T follicular helper cell (primary cell): Measurements from ENCODE around the gene RBM26.

Experiments
- DNase-seq: peaks from one replicate; pipeline ENCODE4 v3.0.0-alpha.2; 2020; ENCODE audit warnings: low read depth

RBM26 gene

GRCh38 chr13:79423801-79424642 lies 18.0 kb upstream of the RBM26 start:
- no peak for DNase-seq

DNA sequence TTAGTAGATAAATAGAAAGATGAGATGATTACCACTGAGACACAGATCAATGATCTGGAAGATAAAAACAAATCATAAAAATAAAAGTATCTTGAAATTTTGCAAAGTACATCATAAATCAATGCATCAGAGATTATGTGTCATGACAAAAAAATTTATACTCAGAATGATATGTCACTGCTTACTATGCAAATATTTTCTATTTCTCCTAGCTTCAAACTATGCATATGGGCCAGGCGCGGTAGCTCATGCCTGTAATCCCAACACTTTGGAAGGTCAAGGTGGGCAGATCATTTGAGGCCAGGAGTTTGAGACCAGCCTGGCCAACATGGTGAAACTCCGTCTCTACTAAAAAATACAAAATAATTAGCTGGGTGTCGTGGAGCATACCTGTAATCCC lies 17.3 kb upstream of the RBM26 start:
- DNase-seq, result no peak

DNA sequence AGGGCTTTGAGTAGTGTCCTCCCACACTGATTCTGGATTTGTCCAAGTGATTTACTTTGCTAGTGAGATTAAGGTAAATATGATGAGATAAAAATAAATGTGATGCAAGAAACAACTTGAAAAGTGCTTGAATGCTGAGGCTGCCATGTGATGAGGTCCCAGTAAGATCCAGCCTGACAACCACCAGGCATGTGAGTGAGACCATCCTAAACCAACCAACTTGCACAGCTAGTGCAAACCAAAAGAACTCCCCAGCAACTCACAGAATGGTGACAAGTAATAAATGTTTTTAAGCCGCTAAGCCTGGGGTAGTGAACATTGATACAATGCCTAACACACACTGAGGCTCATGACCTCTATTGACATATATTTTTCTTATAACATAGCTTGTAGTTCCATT lies 13.3 kb upstream of the RBM26 start:
- no peak for DNase-seq

GRCh38 chr13:79417741-79418140 lies 11.7 kb upstream of the RBM26 start:
- no peak for DNase-seq

DNA sequence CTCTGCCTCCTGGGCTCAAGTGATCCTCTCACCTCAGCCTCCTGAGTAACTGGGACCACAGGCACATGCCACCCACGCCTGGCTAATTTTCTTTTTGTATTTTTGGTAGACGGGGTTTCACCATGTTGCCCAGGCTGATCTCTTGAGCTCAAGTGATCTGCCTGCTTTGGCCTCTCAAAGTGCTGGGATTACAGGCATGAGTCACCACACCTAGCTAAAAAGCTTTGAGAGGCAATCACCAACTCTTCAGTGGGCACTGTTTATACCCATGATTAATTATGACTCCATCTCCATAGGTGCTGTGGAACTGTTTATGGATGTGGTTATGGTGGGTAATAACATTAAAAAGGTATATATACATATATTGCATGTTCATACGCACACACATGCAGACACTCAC lies 7.5 kb upstream of the RBM26 start:
- DNase-seq, result no peak

DNA sequence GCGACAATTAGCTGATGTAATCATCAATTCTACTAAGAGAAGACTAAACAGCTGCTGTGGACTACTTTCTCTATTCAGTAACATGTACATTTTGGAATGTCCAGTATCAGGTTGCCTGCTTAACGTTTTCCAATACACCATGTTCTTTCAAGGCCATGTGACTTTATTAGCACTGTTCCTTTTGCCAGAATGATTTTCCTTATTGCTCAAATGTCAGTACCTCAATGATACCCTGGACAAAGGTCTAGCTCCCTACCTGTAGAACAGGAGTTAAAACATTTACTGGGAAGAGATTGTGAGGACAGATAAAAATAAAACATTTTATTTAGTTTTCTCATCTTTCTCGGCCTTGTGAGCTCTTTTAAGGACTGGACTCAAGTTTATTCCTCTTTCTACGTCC lies 3.8 kb upstream of the RBM26 start:
- DNase-seq, result no peak

DNA sequence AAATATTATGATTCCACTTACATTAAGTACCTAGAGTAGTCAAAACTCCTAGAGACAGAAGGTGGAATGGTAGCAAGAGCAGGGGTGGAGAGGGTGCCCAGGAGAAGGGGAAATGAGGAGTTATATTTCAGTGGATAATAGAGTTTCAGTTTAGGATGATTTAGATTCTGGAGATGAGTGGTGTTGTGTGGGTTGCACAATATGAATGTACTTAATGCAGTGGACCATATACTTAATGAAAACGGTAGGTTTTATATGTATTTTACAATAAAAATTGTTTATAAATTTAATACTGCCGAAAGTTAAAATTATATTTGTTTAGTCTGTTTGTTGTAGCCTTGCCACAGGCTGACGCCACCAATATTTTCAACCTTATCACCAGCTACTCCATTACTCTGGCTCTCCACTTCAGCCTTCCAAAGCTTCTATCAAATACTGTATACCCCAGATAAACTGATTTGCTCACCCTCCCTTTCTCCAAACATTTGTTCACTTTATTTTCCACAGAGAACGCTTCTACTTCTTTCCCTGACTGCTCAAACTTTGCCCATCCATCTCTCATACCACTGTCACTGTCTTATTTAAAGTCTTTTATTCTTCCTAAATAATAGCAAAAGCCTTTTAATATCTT lies 1.4 kb upstream of the RBM26 start:
- DNase-seq, result no peak

DNA sequence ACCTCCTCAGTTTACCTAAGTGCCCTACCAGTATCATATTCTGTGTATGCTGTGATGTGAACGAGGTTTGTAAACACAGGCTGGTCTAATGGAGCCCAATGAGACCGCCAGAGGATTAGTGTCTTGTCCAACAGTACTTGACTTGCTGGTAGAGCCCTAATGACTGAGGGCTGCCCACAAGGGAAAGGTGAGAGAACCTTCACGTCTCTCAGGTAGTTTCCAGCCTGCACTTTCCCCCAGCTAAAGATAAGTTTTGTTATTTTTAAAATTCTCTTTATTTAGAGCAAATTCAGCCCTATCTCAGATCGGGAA lies 498 bp upstream of the RBM26 start:
- no peak for DNase-seq

- DNase-seq, result no peak
These were observed 589 bp downstream of the RBM26 start for GRCh38 chr13:79405501-79405830.

- DNase-seq, result no peak
These were observed 1.1 kb downstream of the RBM26 start for GRCh38 chr13:79404985-79405384.

- no peak for DNase-seq
These were observed 1.7 kb downstream of the RBM26 start for GRCh38 chr13:79404361-79404760.

GRCh38 chr13:79403113-79403512 lies 2.9 kb downstream of the RBM26 start:
- DNase-seq, result no peak

- DNase-seq, result no peak
These were observed 3.4 kb downstream of the RBM26 start for GRCh38 chr13:79402679-79403078.

DNA sequence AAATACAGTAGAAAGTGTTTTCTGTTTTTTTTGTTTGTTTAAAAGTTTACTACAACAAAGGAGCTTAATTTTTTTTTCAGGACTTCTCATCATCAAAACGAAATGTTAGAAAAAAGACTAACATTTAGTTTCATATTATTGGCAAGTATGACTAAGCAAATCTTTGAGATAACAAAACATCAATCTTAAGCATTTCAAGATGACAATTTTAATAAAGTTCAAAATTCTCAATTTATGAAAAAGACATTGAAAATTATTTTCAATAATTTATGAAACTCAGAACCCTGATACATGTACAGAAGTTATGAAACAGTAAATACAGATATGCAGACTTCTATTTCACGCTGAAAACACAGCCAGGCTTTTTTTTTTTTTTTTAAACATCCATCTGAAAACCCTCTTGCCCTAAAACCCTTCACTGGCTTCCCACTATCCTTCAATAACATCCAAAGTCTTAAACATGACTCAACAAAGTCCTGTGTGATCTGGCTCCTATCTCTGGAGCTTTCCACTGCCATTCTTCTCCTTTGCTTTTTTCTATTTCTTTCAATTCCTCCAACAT lies 3.9 kb downstream of the RBM26 start:
- no peak for DNase-seq

DNA sequence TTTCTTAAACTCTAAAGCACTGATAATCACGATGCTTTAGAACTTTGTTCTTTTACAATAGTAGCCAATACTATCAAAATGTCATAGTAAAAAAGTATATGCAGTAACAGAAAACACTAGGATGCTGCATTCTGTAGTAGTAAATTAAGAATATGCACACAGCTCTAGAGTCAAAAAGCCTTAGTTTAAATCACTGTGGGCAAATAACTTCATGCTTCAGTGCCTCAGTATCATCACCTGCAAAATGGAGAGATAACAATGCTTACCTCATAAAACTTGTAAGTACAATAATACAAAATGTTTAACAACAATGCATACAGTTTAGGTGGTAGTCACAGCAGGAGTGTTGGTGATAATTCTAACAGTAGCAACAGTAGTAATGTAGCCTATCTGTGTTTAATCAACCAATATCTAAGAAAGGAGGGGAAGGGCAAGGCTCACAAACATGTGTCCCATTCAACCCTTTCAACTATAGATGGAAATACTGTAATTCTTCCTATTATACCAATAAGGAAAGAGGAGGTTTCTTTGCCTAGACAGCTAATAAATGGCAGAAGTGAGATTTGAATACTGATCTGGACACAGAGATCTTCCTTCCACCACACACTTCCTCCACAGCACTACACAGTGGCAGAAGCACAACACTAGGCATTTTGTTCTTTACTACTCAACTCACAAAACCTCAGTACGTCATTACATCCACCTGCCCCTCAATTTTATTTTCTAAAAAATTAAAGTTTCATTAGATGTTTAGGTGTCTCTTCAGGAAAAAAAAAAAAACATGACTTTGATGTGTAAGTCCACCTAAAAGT lies 4.6 kb downstream of the RBM26 start:
- DNase-seq, result no peak

- no peak for DNase-seq
These were observed 7.1 kb downstream of the RBM26 start for GRCh38 chr13:79398915-79399314.

GRCh38 chr13:79398127-79398526 lies 7.9 kb downstream of the RBM26 start:
- no peak for DNase-seq

DNA sequence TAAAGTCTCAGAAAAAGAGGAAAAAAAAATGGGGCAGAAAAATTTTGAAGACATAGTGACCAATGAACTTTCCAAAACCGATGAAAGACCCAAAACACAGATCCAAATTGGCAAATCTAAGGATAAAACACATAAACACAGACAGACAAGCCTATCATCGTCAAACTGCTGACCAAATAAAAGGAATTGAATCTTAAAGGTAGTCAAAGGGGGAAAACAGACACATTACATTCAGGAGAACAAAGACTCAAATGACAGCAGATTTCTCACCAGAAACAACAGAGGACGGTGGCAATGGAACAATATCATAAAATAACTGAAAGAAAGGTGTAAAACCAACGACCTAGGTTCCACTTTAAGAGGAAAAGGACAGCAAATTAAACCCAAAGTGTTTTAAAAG lies 10.2 kb downstream of the RBM26 start:
- no peak for DNase-seq

DNA sequence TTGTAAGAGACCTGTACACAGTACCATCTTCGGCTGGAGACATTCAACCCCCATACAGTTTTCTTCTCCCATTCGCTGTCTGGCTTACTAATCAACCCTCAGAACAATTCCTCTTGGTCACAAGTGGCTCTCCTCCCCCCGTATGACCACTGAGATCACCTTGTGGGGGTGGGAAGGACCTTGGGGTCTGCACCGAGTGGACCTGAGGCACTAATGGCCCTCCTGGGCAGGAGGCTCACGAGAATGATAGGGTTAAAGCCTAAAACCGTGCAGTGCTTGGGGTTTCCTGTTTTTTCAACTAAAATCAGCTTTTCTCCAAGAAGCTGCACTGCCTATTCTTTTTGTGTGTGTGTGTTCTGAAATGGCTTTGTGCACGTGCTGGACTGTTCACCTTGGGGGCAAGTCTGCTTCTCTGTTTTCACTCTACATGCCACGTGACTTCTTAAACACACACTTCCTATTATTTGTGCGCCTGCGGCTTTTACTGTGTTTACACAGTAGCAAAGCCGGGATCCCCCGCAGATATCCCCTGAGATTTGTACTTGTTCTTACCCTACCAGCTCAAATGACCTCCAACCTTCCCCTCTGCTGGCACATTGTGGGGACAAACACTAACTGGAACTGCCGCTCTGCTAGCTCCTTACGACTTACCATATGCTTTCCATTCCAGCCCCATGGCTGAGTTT lies 12.3 kb downstream of the RBM26 start:
- DNase-seq, result no peak

- DNase-seq, result no peak
These were observed 13.0 kb downstream of the RBM26 start for GRCh38 chr13:79392882-79393563.

DNA sequence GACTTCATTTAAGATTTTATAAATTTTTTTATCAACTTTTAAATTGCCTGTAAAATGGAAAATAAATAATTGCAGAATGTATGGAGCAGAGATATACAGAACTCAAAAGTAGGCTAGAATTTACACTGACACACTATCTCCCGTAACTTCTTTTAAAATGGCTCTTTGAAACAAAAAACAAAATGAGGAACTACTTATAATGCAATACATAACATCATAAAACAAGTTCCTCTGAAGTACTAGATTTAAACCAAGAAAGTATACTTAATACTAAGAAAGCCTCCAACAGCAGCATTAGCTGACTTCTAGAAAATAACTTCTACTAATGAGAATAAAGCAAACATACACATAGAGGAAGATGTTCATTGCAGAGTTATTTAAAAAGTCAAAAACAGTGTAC lies 17.0 kb downstream of the RBM26 start:
- DNase-seq, result no peak

- DNase-seq, result no peak
These were observed 18.2 kb downstream of the RBM26 start for GRCh38 chr13:79387853-79388252.
